ENCODE measurements around the gene HOXC4.

The HOXC4 gene

GRCh38 chr12:54039417-54040147, 14.1 kb upstream of the HOXC4 start (continued):
- TF ChIP-seq ZBTB10 (tag by site-specific recombination; IDR thresholded peaks at IDR 0.05) = no peak; the same call in 1 of the 2 replicates
- no peak for TF ChIP-seq ZNF121 (tag by site-specific recombination; IDR thresholded peaks at IDR 0.05)

- Histone ChIP-seq H3K9me3 (ENCODE audit: control insufficient read depth, insufficient read depth, low read depth, low read length) (no peaks in the 10 kb centered on the region), H3K4me1 (ENCODE audit: control insufficient read depth, insufficient read depth, low read length) (peaks cover 72% of the 10 kb centered on the region), H3K27ac (ENCODE audit: extremely low read depth, low read depth, low read length) (peak overlapping the region; percentile 100), H3K4me3 (ENCODE audit: low read depth, low read length) (no peak overlapping the region), H3K36me3 (ENCODE audit: control insufficient read depth in 2 of 2, insufficient read depth in 1 of 2, low read length in 2 of 2) (peaks cover 3 to 12% of the 10 kb centered on the region in 2 experiments; a peak in 2 of 3 replicates)
- CTCF ChIA-PET = interaction anchor here (0.8 to 2.1 kb wide), 5 partner anchors 14 to 95 kb away, joined by 3 to 6 read pairs (median 5); partner anchors contain the start of genes HOXC4 and HOXC8
- POLR2A ChIA-PET = interaction anchor here (0.6 to 2.0 kb wide), 3 partner anchors 13 to 96 kb away, joined by 3 to 13 read pairs (median 3); partner anchors contain the start of gene HOXC4
- TF ChIP-seq ZSCAN5A (tag by site-specific recombination; IDR thresholded peaks at IDR 0.05) = no peak
- TF ChIP-seq MYNN (tag by site-specific recombination; IDR thresholded peaks at IDR 0.05; ENCODE audit: borderline replicate concordance) = peak; percentile 84
- TF ChIP-seq ZNF10 (tag by site-specific recombination; IDR thresholded peaks at IDR 0.05) = peak; percentile 93; the same call in 1 of the 2 replicates
- TF ChIP-seq TCF7L2 (IDR thresholded peaks at IDR 0.05; ENCODE audit: borderline replicate concordance, low read depth, low read length) = no peak
- no peak for TF ChIP-seq ZBTB8A (tag by site-specific recombination; IDR thresholded peaks at IDR 0.05)
- no peak for TF ChIP-seq ZNF121 (tag by site-specific recombination; IDR thresholded peaks at IDR 0.05)
- TF ChIP-seq ZBTB49 (tag by site-specific recombination; IDR thresholded peaks at IDR 0.05; ENCODE audit: low read depth) = no peak
- no peak for TF ChIP-seq ZNF157 (tag by site-specific recombination; IDR thresholded peaks at IDR 0.05)
- TF ChIP-seq ZNF626 (tag by site-specific recombination; IDR thresholded peaks at IDR 0.05) = no peak
- no peak; the same call in 1 of the 2 replicates for TF ChIP-seq ZNF76 (tag by site-specific recombination; IDR thresholded peaks at IDR 0.05; ENCODE audit: borderline replicate concordance, low read depth)
- TF ChIP-seq SP2 (tag by site-specific recombination; IDR thresholded peaks at IDR 0.05) = peak; percentile 90
- no peak for TF ChIP-seq ZNF112 (tag by site-specific recombination; IDR thresholded peaks at IDR 0.05)
- TF ChIP-seq ZNF449 (tag by site-specific recombination; IDR thresholded peaks at IDR 0.05) = no peak
- TF ChIP-seq PBX3 (CRISPR knock-in tag; IDR thresholded peaks at IDR 0.05) = no peak
- TF ChIP-seq ZNF48 (tag by site-specific recombination; IDR thresholded peaks at IDR 0.05) = no peak
- no peak for TF ChIP-seq KLF8 (tag by site-specific recombination; IDR thresholded peaks at IDR 0.05)
- no peak for TF ChIP-seq ZNF664 (tag by site-specific recombination; IDR thresholded peaks at IDR 0.05)
- no peak for TF ChIP-seq ZSCAN4 (tag by site-specific recombination; IDR thresholded peaks at IDR 0.05)
- no peak for TF ChIP-seq ZNF548 (tag by site-specific recombination; IDR thresholded peaks at IDR 0.05)
- no peak for TF ChIP-seq GFI1B (tag by site-specific recombination; IDR thresholded peaks at IDR 0.05)
- no peak for TF ChIP-seq ZNF280D (tag by site-specific recombination; IDR thresholded peaks at IDR 0.05)
These were observed 13.5 kb upstream of the HOXC4 start for GRCh38 chr12:54040148-54040494.

Measured in HEK293 (cell line).